ENCODE measurements around the gene PTPRK. TPM values are rescaled to one million over a fixed set of nuclear protein-coding genes. Genes with fewer than 3 reads are reported as not detected.
"Not testable (repeated sequence)": the region's sequence is repeated elsewhere in the genome, so short reads cannot be mapped to it uniquely, and the experiment has no call there.

PTPRK gene
- total RNA-seq, 1 experiment from 2014 or later: 265 TPM

DNA sequence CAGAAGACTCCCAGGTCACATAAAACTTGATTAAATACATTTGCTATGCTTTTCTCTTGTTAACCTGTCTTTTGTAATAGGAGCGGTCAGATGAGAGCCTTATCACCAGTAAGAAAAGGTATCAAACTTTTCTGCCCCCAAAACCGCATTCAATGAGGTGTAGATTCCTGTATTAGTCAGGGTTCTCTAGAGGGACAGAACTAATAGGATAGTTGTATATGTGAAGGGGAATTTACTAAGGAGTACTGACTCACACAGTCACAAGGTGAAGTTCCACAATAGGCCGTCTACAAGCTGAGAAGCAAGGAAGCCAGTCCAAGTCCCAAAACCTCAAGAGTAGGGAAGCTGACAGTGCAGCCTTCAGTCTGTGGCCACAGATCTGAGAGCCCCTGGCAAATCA, 32.7 kb downstream of the PTPRK start:
- BruUV-seq (replicated peaks): no TSS peak
- peak overlapping the region; percentile 24 for H3K4me3 Mint-ChIP-seq (ENCODE audit: low read depth, unreplicated experiment)
- no peaks in the 10 kb centered on the region for H3K27me3 Mint-ChIP-seq (ENCODE audit: unreplicated experiment)
- no peaks in the 10 kb centered on the region for H3K9me3 Mint-ChIP-seq (ENCODE audit: low read depth, unreplicated experiment)
- CTCF ChIA-PET: interaction anchor here (0.6 to 3.6 kb wide), 4 partner anchors 12 to 21 kb away, joined by 3 to 11 read pairs (median 4); no protein-coding TSS in a partner anchor
- peak; percentile 61 for DNase-seq
- H3K27ac Mint-ChIP-seq (ENCODE audit: unreplicated experiment): peak overlapping the region; percentile 79
- peaks cover 63% of the 10 kb centered on the region for H3K36me3 Mint-ChIP-seq (ENCODE audit: insufficient read depth, unreplicated experiment)
- TF ChIP-seq, protein P1, sequence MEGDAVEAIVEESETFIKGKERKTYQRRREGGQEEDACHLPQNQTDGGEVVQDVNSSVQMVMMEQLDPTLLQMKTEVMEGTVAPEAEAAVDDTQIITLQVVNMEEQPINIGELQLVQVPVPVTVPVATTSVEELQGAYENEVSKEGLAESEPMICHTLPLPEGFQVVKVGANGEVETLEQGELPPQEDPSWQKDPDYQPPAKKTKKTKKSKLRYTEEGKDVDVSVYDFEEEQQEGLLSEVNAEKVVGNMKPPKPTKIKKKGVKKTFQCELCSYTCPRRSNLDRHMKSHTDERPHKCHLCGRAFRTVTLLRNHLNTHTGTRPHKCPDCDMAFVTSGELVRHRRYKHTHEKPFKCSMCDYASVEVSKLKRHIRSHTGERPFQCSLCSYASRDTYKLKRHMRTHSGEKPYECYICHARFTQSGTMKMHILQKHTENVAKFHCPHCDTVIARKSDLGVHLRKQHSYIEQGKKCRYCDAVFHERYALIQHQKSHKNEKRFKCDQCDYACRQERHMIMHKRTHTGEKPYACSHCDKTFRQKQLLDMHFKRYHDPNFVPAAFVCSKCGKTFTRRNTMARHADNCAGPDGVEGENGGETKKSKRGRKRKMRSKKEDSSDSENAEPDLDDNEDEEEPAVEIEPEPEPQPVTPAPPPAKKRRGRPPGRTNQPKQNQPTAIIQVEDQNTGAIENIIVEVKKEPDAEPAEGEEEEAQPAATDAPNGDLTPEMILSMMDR (IDR thresholded peaks at IDR 0.05; ENCODE audit: unreplicated experiment): no peak
- peaks cover 83% of the 10 kb centered on the region for H3K4me1 Mint-ChIP-seq (ENCODE audit: low read depth, unreplicated experiment)
- intact Hi-C loops (cut with micrococcal nuclease; ENCODE audit: unreplicated experiment): no loop called here

DNA sequence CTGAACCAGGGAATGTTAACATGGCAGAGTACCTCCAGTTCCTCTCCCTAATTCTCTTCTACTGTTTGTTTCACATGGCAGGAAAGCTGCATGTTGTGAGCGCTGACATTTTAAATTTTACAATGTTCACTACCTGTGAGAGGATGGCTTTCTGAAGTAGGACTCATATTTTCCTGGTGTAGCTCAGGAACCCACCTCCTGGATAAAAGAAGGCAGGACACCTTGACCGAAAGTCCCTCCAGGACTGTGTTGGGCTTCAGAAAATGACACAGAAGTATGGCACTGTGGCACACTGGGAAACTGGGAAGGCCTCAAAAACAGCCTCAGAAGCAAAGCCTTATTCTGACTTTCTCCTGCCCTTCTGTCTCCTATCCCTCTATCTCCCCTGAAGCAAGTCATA, 33.3 kb downstream of the PTPRK start:
- H3K4me1 Mint-ChIP-seq (ENCODE audit: low read depth, unreplicated experiment): peaks cover 76% of the 10 kb centered on the region
- peaks cover 56% of the 10 kb centered on the region for H3K36me3 Mint-ChIP-seq (ENCODE audit: insufficient read depth, unreplicated experiment)
- no peaks in the 10 kb centered on the region for H3K9me3 Mint-ChIP-seq (ENCODE audit: low read depth, unreplicated experiment)
- CTCF ChIA-PET: interaction anchor here (0.7 to 3.6 kb wide), 4 partner anchors 12 to 30 kb away, joined by 4 to 11 read pairs (median 4); no protein-coding TSS in a partner anchor
- peak overlapping the region; percentile 79 for H3K27ac Mint-ChIP-seq (ENCODE audit: unreplicated experiment)
- no peaks in the 10 kb centered on the region for H3K27me3 Mint-ChIP-seq (ENCODE audit: unreplicated experiment)
- DNase-seq: peak; percentile 46
- no TSS peak for BruUV-seq (replicated peaks)
- intact Hi-C loops (cut with micrococcal nuclease; ENCODE audit: unreplicated experiment): no loop called here
- H3K4me3 Mint-ChIP-seq (ENCODE audit: low read depth, unreplicated experiment): peak overlapping the region; percentile 24
- TF ChIP-seq, protein P1 (IDR thresholded peaks at IDR 0.05; ENCODE audit: unreplicated experiment): peak; percentile 53

DNA sequence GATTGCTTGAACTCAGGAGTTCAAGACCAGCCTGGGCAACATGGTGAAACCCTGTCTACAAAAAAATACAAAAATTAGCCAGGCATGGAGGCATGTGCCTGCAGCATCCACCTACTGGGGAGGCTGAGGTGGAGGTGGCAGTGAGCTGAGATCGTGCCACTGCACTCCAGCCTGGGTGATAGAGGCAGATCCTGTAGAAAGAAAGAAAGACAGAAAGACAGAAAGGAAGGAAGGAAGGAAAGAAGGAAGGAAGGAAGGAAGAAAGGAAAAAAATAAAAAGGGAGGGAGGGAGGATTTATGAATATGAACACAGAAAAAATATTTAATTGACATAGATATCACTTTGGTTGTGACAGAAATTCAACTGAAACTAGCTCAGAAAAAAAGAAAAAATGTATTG, 33.8 kb downstream of the PTPRK start:
- peak overlapping the region; percentile 79 for H3K27ac Mint-ChIP-seq (ENCODE audit: unreplicated experiment)
- H3K9me3 Mint-ChIP-seq (ENCODE audit: low read depth, unreplicated experiment); intact Hi-C loops (cut with micrococcal nuclease; ENCODE audit: unreplicated experiment); BruUV-seq (replicated peaks); H3K27me3 Mint-ChIP-seq (ENCODE audit: unreplicated experiment); DNase-seq: not testable (repeated sequence)
- CTCF ChIA-PET: interaction anchor here (0.7 to 3.6 kb wide), 4 partner anchors 12 to 30 kb away, joined by 4 to 11 read pairs (median 4); no protein-coding TSS in a partner anchor
- H3K36me3 Mint-ChIP-seq (ENCODE audit: insufficient read depth, unreplicated experiment): peaks cover 52% of the 10 kb centered on the region
- peak overlapping the region; percentile 14 for H3K4me3 Mint-ChIP-seq (ENCODE audit: low read depth, unreplicated experiment)
- H3K4me1 Mint-ChIP-seq (ENCODE audit: low read depth, unreplicated experiment): peaks cover 71% of the 10 kb centered on the region

DNA sequence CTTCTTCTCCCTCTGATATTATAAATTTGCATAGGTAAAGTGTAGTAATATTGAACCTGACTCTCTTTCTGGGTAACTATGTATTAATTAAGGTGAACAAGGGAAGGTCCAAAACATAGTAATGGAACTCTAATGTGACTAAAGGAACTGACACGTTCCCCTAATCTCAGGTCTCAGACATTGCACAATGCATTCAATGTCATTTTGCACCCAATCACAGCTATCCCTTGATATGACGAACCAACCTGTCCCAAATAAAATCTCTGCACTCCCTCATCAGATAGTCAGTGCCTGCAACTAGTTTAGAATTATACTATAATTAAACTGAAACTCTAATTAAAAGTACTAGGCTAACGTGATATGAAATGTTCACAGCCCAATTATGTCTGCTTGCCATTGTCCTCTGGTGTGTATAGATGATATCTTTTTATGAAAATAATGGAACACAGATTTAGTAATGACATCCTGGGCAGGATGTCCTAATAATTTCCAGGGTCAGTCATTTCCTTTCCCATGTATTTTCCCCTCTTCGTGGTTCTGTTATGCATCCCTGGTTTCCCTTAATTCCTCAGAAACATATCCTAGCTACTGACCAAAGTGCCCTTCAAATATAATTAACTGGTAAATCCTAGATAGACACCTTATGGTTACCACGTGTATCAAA, 36.8 kb downstream of the PTPRK start:
- no peaks in the 10 kb centered on the region for H3K27me3 Mint-ChIP-seq (ENCODE audit: unreplicated experiment)
- no peak overlapping the region for H3K4me3 Mint-ChIP-seq (ENCODE audit: low read depth, unreplicated experiment)
- CTCF ChIA-PET: no interaction called here
- H3K9me3 Mint-ChIP-seq (ENCODE audit: low read depth, unreplicated experiment): peaks cover 3% of the 10 kb centered on the region
- H3K27ac Mint-ChIP-seq (ENCODE audit: unreplicated experiment): peak overlapping the region; percentile 88
- no TSS peak for BruUV-seq (replicated peaks)
- peaks cover 45% of the 10 kb centered on the region for H3K36me3 Mint-ChIP-seq (ENCODE audit: insufficient read depth, unreplicated experiment)
- TF ChIP-seq, protein P1 (IDR thresholded peaks at IDR 0.05; ENCODE audit: unreplicated experiment): no peak
- no peak for DNase-seq
- intact Hi-C loops (cut with micrococcal nuclease; ENCODE audit: unreplicated experiment): loop anchor here (5.0 kb wide), 1 partner anchor 34 kb away; no protein-coding TSS in a partner anchor
- peaks cover 72% of the 10 kb centered on the region for H3K4me1 Mint-ChIP-seq (ENCODE audit: low read depth, unreplicated experiment)

DNA sequence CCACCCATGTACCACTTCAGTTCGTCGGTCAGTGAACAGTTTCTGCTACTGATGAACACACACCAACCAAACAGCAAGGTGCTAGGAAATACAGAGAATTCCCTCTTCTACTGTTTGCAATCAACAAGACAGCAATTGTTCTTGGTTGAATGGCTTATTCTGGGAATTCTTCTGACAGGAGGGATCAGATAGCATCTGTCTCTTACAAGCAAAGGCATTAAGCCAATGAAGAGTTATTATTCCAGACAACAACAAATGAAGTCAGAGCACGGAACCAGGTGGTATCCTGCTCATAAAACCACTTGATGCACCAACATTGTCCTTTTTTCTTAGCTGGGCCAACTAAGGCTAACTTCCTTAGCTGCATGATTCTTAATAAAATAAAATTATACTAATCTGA, 37.8 kb downstream of the PTPRK start:
- no peak for DNase-seq
- H3K27me3 Mint-ChIP-seq (ENCODE audit: unreplicated experiment): no peaks in the 10 kb centered on the region
- H3K4me3 Mint-ChIP-seq (ENCODE audit: low read depth, unreplicated experiment): no peak overlapping the region
- H3K4me1 Mint-ChIP-seq (ENCODE audit: low read depth, unreplicated experiment): peaks cover 71% of the 10 kb centered on the region
- CTCF ChIA-PET: no interaction called here
- intact Hi-C loops (cut with micrococcal nuclease; ENCODE audit: unreplicated experiment): loop anchor here (5.0 kb wide), 1 partner anchor 35 kb away; no protein-coding TSS in a partner anchor
- TF ChIP-seq, protein P1 (IDR thresholded peaks at IDR 0.05; ENCODE audit: unreplicated experiment): no peak
- no peak overlapping the region for H3K27ac Mint-ChIP-seq (ENCODE audit: unreplicated experiment)
- no TSS peak for BruUV-seq (replicated peaks)
- peaks cover 3% of the 10 kb centered on the region for H3K9me3 Mint-ChIP-seq (ENCODE audit: low read depth, unreplicated experiment)
- H3K36me3 Mint-ChIP-seq (ENCODE audit: insufficient read depth, unreplicated experiment): peaks cover 42% of the 10 kb centered on the region
